ENCODE measurements around the gene LSM10.

DNA sequence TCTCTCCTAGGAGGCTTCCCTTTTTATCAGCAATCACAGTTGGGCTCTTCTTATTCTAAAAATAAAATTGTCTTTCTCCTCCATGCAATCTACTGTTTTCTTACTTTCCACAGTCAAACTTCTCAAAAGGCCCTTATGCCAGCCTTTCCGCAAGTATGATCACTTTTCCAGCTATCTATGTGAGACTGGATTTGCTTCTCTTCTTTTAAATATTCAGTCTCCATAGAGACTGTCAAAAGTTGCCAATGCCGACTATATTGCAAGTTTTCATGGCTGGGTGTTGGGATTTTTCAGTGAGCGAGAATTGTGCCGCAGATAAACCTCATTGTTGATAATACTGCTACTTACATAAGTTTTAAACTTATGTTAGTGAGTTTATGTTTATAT is 4.8 kb upstream of the LSM10 start:
- TF ChIP-seq, protein P1, sequence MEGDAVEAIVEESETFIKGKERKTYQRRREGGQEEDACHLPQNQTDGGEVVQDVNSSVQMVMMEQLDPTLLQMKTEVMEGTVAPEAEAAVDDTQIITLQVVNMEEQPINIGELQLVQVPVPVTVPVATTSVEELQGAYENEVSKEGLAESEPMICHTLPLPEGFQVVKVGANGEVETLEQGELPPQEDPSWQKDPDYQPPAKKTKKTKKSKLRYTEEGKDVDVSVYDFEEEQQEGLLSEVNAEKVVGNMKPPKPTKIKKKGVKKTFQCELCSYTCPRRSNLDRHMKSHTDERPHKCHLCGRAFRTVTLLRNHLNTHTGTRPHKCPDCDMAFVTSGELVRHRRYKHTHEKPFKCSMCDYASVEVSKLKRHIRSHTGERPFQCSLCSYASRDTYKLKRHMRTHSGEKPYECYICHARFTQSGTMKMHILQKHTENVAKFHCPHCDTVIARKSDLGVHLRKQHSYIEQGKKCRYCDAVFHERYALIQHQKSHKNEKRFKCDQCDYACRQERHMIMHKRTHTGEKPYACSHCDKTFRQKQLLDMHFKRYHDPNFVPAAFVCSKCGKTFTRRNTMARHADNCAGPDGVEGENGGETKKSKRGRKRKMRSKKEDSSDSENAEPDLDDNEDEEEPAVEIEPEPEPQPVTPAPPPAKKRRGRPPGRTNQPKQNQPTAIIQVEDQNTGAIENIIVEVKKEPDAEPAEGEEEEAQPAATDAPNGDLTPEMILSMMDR (conservative IDR thresholded peaks at IDR 0.05; ENCODE audit: low read depth, low read length), result no peak
- TF ChIP-seq EZH2 (IDR thresholded peaks at IDR 0.05; ENCODE audit: low read length, unreplicated experiment), result no peak
- no peak for TF ChIP-seq EZH2phosphoT487 (IDR thresholded peaks at IDR 0.05; ENCODE audit: borderline replicate concordance, low read length)

Data from PC-3 (cell line).